GM20000 (cell line): ENCODE results near the gene ZNF397.

ENCODE experiments used
- DNase-seq: peaks from one replicate; pipeline ENCODE4 v3.0.0; 2012; ENCODE audit warnings: low spot score
- TF ChIP-seq, protein P1 (sequence below): IDR thresholded peaks from 2 replicates; pipeline ENCODE4 v1.5.1; 2012; ENCODE audit warnings: mild to moderate bottlenecking, control low read depth; ENCODE audit errors: extremely low read depth, missing control alignments

Gene ZNF397

GRCh38 chr18:35247412-35248249 is 6.8 kb downstream of the ZNF397 start:
- no peak for DNase-seq

DNA sequence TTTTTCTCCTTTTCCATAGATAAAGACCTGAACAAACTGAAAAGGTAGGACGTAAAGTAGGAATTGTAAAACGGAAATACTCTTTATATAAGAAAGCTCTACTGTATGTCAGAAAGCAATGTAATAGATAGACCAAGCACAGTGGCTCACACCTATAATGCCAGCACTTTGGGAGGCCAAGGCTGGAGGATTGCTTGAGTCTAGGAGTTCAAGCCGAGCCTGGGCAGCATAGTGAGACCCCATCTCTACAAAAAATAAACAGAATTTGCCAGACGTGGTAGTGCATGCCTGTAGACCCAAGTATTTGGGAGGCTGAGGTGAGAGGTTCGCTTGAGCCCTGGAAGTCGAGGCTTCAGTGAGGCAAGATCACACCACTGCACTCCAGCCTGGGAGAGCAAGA is 7.6 kb downstream of the ZNF397 start:
- TF ChIP-seq, protein P1, sequence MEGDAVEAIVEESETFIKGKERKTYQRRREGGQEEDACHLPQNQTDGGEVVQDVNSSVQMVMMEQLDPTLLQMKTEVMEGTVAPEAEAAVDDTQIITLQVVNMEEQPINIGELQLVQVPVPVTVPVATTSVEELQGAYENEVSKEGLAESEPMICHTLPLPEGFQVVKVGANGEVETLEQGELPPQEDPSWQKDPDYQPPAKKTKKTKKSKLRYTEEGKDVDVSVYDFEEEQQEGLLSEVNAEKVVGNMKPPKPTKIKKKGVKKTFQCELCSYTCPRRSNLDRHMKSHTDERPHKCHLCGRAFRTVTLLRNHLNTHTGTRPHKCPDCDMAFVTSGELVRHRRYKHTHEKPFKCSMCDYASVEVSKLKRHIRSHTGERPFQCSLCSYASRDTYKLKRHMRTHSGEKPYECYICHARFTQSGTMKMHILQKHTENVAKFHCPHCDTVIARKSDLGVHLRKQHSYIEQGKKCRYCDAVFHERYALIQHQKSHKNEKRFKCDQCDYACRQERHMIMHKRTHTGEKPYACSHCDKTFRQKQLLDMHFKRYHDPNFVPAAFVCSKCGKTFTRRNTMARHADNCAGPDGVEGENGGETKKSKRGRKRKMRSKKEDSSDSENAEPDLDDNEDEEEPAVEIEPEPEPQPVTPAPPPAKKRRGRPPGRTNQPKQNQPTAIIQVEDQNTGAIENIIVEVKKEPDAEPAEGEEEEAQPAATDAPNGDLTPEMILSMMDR = no peak

More at GRCh38 chr18:35247412-35248249, 6.8 kb downstream of the ZNF397 start:
- TF ChIP-seq, protein P1 = no peak

GRCh38 chr18:35252466-35252865 is 11.6 kb downstream of the ZNF397 start:
- TF ChIP-seq, protein P1 = no peak
- DNase-seq = no peak

More for the DNA sequence above, 7.6 kb downstream of the ZNF397 start:
- DNase-seq = no peak

DNA sequence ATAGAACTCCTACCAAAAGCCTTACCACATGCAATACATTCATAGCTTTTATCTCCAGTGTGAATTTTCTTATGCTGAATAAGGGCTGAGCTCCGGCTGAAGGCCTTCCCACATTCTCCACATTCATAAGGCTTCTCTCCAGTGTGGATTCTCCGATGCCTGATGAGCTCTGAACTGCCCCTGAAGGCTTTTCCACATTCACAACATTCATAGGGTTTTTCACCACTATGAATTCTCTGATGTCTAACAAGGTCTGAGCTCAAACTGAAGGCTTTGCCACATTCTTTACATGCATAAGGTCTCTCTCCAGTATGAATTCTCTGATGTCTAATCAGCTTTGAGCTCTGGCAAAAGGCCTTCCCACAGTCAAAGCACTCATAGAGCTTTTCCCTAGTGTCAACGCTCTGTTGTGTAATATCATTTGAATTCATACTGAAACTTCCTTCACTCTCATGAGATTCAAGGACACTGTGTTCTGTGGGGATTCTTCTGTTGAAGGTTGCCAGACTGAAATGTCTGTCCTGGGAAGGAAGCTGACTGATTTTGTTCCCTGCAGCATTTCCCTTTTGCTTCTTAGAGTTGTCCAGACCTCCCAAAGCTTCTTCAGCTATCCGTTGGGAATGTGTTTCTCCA is 12.9 kb downstream of the ZNF397 start:
- no peak for DNase-seq
- TF ChIP-seq, protein P1 = no peak

DNA sequence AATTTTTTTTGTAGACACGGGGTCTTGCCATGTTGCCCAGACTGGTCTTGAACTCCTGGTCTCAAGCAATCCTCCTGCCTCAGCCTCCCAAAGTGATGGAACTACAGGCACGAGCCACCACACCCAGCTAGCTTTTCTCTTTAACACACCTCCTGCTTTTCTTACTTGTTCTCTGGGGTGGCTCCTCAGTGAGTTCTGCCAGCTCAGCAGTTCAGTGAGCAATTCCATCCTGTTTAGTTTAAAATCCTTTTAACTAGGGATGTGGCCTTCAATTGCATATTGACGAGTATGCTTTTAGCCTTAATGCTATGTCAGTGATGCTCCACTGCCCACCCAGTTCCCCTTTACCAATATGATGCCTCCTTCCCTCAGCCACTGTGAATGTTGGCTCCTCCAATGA is 16.1 kb downstream of the ZNF397 start:
- no peak for DNase-seq
- TF ChIP-seq, protein P1 = no peak

GRCh38 chr18:35264409-35264808 is 23.6 kb downstream of the ZNF397 start:
- no peak for DNase-seq
- TF ChIP-seq, protein P1 = no peak

DNA sequence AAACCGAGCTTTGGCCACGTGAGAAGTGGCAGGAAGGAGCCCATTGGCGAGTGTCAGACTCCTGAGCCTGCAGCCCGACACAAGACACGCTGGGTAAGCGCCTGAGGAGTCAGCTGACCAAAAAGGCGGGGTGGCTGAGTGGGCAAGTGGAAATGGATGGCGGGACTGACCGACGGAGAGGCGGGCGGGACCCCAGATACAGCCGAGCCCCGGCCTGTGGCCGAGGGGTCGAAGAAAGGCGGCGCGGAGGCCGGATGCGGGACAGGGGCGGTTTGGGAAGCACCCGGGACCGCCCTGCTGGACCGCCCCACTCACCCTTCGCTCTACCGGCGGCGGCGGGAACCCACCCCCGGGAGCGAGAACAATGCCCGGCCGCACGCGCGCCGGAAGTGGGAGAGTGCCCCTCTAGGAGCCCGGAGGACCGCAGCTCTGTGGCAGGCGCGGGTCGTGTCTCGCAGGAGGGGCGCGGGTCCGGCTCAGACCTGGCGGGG is 26.4 kb downstream of the ZNF397 start:
- TF ChIP-seq, protein P1 = no peak

More for the DNA sequence above, 26.4 kb downstream of the ZNF397 start:
- peak; percentile 58 for DNase-seq
